IPS-15b (cell line): ENCODE measurements around the gene ACIN1.

Experiments
- H3K27me3 ChIP-seq: one replicate; pipeline ENCODE4 v1.6.1; 2013; ENCODE audit warnings: low read length; ENCODE audit not compliant: control insufficient read depth, insufficient read depth
- H3K36me3 ChIP-seq: one replicate; pipeline ENCODE4 v1.6.1; 2013; ENCODE audit warnings: low read length; ENCODE audit not compliant: control insufficient read depth, insufficient read depth
- H3K4me1 ChIP-seq: one replicate; pipeline ENCODE4 v1.6.1; 2013; ENCODE audit warnings: mild to moderate bottlenecking, low read length; ENCODE audit not compliant: control insufficient read depth, insufficient read depth
- H3K4me3 ChIP-seq: one replicate; pipeline ENCODE4 v1.5.1; 2013; ENCODE audit warnings: low read depth, low read length
- H3K9ac ChIP-seq: one replicate; pipeline ENCODE4 v1.6.1; 2013; ENCODE audit warnings: low read depth, mild to moderate bottlenecking, low read length
- H3K9me3 ChIP-seq: one replicate; pipeline ENCODE4 v1.6.1; 2013; ENCODE audit warnings: mild to moderate bottlenecking, low read length; ENCODE audit not compliant: control insufficient read depth, insufficient read depth

ACIN1 gene

GRCh38 chr14:23101213-23101970 is 6.5 kb upstream of the ACIN1 start:
- H3K4me3 ChIP-seq = no peak overlapping the region
- H3K36me3 ChIP-seq = no peaks in the 10 kb centered on the region
- peaks cover 7% of the 10 kb centered on the region for H3K27me3 ChIP-seq
- peaks cover 14% of the 10 kb centered on the region for H3K4me1 ChIP-seq
- H3K9me3 ChIP-seq = no peaks in the 10 kb centered on the region
- no peak overlapping the region for H3K9ac ChIP-seq

GRCh38 chr14:23099212-23099861 is 4.4 kb upstream of the ACIN1 start:
- H3K36me3 ChIP-seq = no peaks in the 10 kb centered on the region
- H3K9ac ChIP-seq = no peak overlapping the region
- peaks cover 5% of the 10 kb centered on the region for H3K4me1 ChIP-seq
- H3K4me3 ChIP-seq = no peak overlapping the region
- H3K27me3 ChIP-seq = peaks cover 7% of the 10 kb centered on the region
- no peaks in the 10 kb centered on the region for H3K9me3 ChIP-seq

GRCh38 chr14:23097786-23098185 is 2.9 kb upstream of the ACIN1 start:
- Histone ChIP-seq H3K4me1 (no peaks in the 10 kb centered on the region), H3K9me3 (no peaks in the 10 kb centered on the region), H3K9ac (no peak overlapping the region), H3K4me3 (no peak overlapping the region), H3K27me3 (no peaks in the 10 kb centered on the region), H3K36me3 (no peaks in the 10 kb centered on the region)

- Histone ChIP-seq H3K9ac (peak within 1 kb of the TSS; percentile 98), H3K9me3 (no peaks in the 10 kb centered on the region), H3K36me3 (peaks cover 12% of the 10 kb centered on the region), H3K27me3 (no peaks in the 10 kb centered on the region), H3K4me3 (peak within 1 kb of the TSS; percentile 96), H3K4me1 (no peaks in the 10 kb centered on the region)
Observed at GRCh38 chr14:23095196-23096108, 516 bp upstream of the ACIN1 start, which contains the start of gene C14orf119. Gene C14orf119, plus strand, starts transcription at chr14:23095505. Its CDS starts 2,154 bp downstream, at chr14:23097659.

- Histone ChIP-seq H3K4me1 (no peaks in the 10 kb centered on the region), H3K9ac (peak overlapping the region; percentile 98), H3K27me3 (no peaks in the 10 kb centered on the region), H3K36me3 (peaks cover 23% of the 10 kb centered on the region), H3K4me3 (peak overlapping the region; percentile 96), H3K9me3 (no peaks in the 10 kb centered on the region)
Observed at GRCh38 chr14:23093991-23094665, 808 bp downstream of the ACIN1 start.

- Histone ChIP-seq H3K9ac (peak overlapping the region; percentile 98), H3K4me1 (no peaks in the 10 kb centered on the region), H3K4me3 (peak overlapping the region; percentile 96), H3K27me3 (no peaks in the 10 kb centered on the region), H3K36me3 (peaks cover 23% of the 10 kb centered on the region), H3K9me3 (no peaks in the 10 kb centered on the region)
Observed at GRCh38 chr14:23093526-23093925, 1.4 kb downstream of the ACIN1 start.

- H3K36me3 ChIP-seq = peaks cover 25% of the 10 kb centered on the region
- H3K27me3 ChIP-seq = no peaks in the 10 kb centered on the region
- H3K4me3 ChIP-seq = no peak overlapping the region
- no peaks in the 10 kb centered on the region for H3K4me1 ChIP-seq
- H3K9ac ChIP-seq = no peak overlapping the region
- H3K9me3 ChIP-seq = no peaks in the 10 kb centered on the region
Observed at GRCh38 chr14:23093104-23093503, 1.8 kb downstream of the ACIN1 start.

GRCh38 chr14:23091294-23092225 is 3.4 kb downstream of the ACIN1 start:
- no peaks in the 10 kb centered on the region for H3K4me1 ChIP-seq
- H3K9me3 ChIP-seq = no peaks in the 10 kb centered on the region
- peaks cover 25% of the 10 kb centered on the region for H3K36me3 ChIP-seq
- no peak overlapping the region for H3K9ac ChIP-seq
- no peak overlapping the region for H3K4me3 ChIP-seq
- H3K27me3 ChIP-seq = no peaks in the 10 kb centered on the region

GRCh38 chr14:23090254-23090636 is 4.7 kb downstream of the ACIN1 start:
- no peak overlapping the region for H3K4me3 ChIP-seq
- H3K4me1 ChIP-seq = no peaks in the 10 kb centered on the region
- H3K9ac ChIP-seq = no peak overlapping the region
- no peaks in the 10 kb centered on the region for H3K27me3 ChIP-seq
- H3K36me3 ChIP-seq = peaks cover 25% of the 10 kb centered on the region
- H3K9me3 ChIP-seq = no peaks in the 10 kb centered on the region

GRCh38 chr14:23089498-23090253 is 5.3 kb downstream of the ACIN1 start:
- no peak overlapping the region for H3K9ac ChIP-seq
- H3K27me3 ChIP-seq = no peaks in the 10 kb centered on the region
- H3K36me3 ChIP-seq = peaks cover 25% of the 10 kb centered on the region
- H3K4me3 ChIP-seq = no peak overlapping the region
- H3K9me3 ChIP-seq = no peaks in the 10 kb centered on the region
- H3K4me1 ChIP-seq = no peaks in the 10 kb centered on the region
